ENCODE data around the gene TACC3. TPM values are rescaled to one million over a fixed set of nuclear protein-coding genes. Genes with fewer than 3 reads are reported as not detected.

The TACC3 gene
- total RNA-seq, 4 donors from 2014 or later, result 14.9 to 41.3 (median 19.6) TPM

DNA sequence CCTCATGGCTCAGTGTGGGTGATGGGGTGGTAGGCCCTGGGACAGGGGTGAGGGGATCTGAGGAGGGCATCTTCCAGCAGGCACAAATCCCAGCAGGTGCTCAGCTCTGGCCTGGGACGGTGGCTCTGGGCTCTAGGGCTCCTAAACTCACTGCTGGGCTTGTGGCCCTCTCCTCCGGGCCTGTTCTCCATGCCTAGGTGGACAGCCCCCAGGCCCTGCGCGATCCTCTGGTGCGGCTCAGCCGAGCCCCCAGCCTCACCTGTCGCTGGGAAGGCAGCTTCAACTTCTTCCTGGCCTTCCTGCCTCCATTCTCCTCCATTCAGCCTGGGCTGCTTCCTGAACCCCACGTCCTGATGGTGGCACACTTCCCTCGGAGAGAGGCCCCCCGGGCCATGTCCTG lies 52.4 kb downstream of the TACC3 start:
- no peak for DNase-seq
- peaks cover 37 to 92% (median 71%) of the 10 kb centered on the region in 3 donors for H3K4me1 ChIP-seq
- no peaks in the 10 kb centered on the region for H3K9me3 ChIP-seq
- peaks cover 0 to 40% (median 0%) of the 10 kb centered on the region in 4 donors for H3K27me3 ChIP-seq
- no peaks in the 10 kb centered on the region for H3K36me3 ChIP-seq
- TF ChIP-seq POLR2A (IDR thresholded peaks at IDR 0.05), result no peak
- TF ChIP-seq, protein P1, sequence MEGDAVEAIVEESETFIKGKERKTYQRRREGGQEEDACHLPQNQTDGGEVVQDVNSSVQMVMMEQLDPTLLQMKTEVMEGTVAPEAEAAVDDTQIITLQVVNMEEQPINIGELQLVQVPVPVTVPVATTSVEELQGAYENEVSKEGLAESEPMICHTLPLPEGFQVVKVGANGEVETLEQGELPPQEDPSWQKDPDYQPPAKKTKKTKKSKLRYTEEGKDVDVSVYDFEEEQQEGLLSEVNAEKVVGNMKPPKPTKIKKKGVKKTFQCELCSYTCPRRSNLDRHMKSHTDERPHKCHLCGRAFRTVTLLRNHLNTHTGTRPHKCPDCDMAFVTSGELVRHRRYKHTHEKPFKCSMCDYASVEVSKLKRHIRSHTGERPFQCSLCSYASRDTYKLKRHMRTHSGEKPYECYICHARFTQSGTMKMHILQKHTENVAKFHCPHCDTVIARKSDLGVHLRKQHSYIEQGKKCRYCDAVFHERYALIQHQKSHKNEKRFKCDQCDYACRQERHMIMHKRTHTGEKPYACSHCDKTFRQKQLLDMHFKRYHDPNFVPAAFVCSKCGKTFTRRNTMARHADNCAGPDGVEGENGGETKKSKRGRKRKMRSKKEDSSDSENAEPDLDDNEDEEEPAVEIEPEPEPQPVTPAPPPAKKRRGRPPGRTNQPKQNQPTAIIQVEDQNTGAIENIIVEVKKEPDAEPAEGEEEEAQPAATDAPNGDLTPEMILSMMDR (IDR thresholded peaks at IDR 0.05), result no peak
- intact Hi-C loops (cut with DNase I), result no loop called here
- no peak overlapping the region for H3K4me3 ChIP-seq
- 40 to 58% methylated on average over 1 to 10 of the region's 10 CpGs for WGBS, 2 donors
- no peak overlapping the region for H3K27ac ChIP-seq

DNA sequence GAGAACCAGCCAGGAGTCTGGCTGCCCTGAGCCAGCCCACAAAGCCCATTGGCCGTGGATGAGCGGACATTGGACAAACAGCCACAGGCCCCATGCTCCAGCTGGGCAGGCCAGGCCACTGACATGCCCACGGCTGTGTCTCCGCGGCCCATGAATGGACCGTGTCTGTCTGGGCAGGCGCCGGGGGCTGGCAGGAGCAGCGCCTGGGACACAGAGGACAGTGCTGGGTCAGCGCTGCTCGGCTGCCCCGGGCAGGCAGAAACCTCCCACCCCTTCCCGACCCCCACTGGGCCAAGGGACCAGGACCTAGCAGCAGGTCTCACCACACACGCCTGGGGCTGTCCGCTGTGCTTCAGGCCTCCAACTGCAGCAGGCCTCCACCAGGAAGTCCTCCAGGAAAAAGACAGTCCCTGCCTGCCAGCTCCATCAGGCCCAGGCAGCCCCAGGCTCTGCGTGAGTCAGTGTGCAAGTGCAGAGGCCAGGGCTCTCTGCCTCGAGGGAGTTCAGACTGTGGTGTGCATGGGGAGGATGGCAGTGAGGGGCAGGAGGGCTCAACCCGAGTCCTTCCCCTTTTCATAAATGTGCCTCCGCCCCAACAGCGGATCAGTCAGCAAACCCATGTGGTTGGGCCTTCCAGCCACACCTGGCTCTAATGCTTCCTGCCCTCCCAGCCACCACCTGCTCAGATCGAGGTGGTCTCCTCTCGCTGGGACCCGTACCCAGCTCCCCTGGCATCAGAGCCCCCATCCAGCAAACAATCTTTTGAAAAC lies 54.6 kb downstream of the TACC3 start:
- Histone ChIP-seq H3K9me3 (no peaks in the 10 kb centered on the region), H3K27me3 (peaks cover 0 to 19% (median 0%) of the 10 kb centered on the region in 4 donors), H3K36me3 (no peaks in the 10 kb centered on the region), H3K4me1 (peaks cover 32 to 92% (median 60%) of the 10 kb centered on the region in 3 donors), H3K27ac (no peak overlapping the region), H3K4me3 (no peak overlapping the region)
- TF ChIP-seq, protein P1 (IDR thresholded peaks at IDR 0.05), result no peak
- TF ChIP-seq POLR2A (IDR thresholded peaks at IDR 0.05), result no peak
- intact Hi-C loops (cut with DNase I), result no loop called here
- WGBS, 2 donors, result 17 to 30% methylated on average over 7 of the region's 23 CpGs
- DNase-seq, result no peak

- H3K9me3 ChIP-seq, result no peaks in the 10 kb centered on the region
- TF ChIP-seq, protein P1 (IDR thresholded peaks at IDR 0.05), result no peak
- no peak for TF ChIP-seq POLR2A (IDR thresholded peaks at IDR 0.05)
- WGBS, 2 donors, result 59 to 65% methylated on average over 9 to 10 of the region's 24 CpGs
- DNase-seq, result no peak
- H3K27ac ChIP-seq, result no peak overlapping the region
- peaks cover 0 to 11% (median 0%) of the 10 kb centered on the region in 4 donors for H3K27me3 ChIP-seq
- no peak overlapping the region for H3K4me3 ChIP-seq
- no peaks in the 10 kb centered on the region for H3K36me3 ChIP-seq
- intact Hi-C loops (cut with DNase I), result no loop called here
- peaks cover 27 to 88% (median 53%) of the 10 kb centered on the region in 3 donors for H3K4me1 ChIP-seq
Observed at GRCh38 chr4:1776521-1777161, 55.3 kb downstream of the TACC3 start.

DNA sequence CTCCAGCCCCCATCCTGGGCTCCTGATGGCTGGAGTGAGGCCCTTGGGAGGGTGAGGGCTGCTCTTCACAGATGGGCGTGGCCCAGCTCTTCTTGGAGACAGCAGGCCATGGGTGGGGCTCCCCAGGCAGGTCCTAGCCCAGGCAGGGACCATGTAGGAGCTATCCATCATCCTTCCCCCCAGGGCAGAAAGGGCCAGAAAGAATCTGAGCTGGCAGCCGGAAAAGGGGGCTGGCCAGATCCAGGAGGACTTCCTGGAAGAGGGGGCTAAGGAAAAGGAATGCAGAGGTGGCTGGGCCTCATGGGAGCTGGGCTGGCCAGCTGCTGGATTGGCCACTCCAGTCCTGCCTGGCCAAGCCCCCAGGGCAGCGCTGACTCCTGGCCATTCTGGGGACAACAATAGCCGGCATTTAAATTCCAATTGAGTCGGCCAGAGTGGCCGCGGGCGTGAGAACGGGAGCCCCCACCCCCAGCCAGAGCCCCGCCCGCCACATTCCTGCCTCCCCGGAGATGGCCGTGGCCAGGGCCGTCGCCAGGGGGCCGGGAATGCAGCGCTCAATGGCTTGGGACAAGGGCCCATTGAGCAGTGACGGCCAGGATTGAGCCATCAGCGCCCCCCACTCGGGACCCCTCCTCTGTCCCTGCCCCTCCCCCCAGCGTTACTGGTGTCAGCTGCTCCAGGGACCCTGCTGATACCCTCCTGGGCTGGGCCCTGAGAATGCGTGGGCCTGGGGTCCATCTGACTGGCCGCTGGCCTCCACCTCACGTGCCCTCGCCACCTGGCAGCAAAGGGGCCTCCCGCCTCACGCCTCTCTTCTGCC lies 56.7 kb downstream of the TACC3 start:
- DNase-seq, result no peak
- peaks cover 0 to 6% (median 0%) of the 10 kb centered on the region in 4 donors for H3K27me3 ChIP-seq
- no peaks in the 10 kb centered on the region for H3K9me3 ChIP-seq
- H3K27ac ChIP-seq, result no peak overlapping the region
- TF ChIP-seq, protein P1 (IDR thresholded peaks at IDR 0.05), result no peak
- TF ChIP-seq POLR2A (IDR thresholded peaks at IDR 0.05), result no peak
- WGBS, 2 donors, result 52% methylated on average over 11 of the region's 27 CpGs; no CpG with 5 or more reads in 1 of the 2 donors
- no peak overlapping the region for H3K4me3 ChIP-seq
- peaks cover 29 to 88% (median 49%) of the 10 kb centered on the region in 3 donors for H3K4me1 ChIP-seq
- intact Hi-C loops (cut with DNase I), result no loop called here
- no peaks in the 10 kb centered on the region for H3K36me3 ChIP-seq

All from esophagus squamous epithelium (tissue), 5 donors.